Fibroblast of villous mesenchyme (primary cell): ENCODE measurements around the gene RNF13. TPM values are rescaled to one million over a fixed set of nuclear protein-coding genes. Genes with fewer than 3 reads are reported as not detected.

ENCODE experiments used
- DNase-seq: peaks from one replicate; pipeline ENCODE4 v3.0.0-alpha.2; 2010; ENCODE audit warnings: low read depth
- H3K4me3 ChIP-seq: 2 replicates; pipeline ENCODE4 v1.5.1; 2011; ENCODE audit warnings: low read depth, mild to moderate bottlenecking, low read length
- CTCF ChIP-seq: IDR thresholded peaks from 2 replicates; pipeline ENCODE4 v1.5.1; 2012; ENCODE audit warnings: low read depth, mild to moderate bottlenecking, low read length; ENCODE audit not compliant: insufficient read depth
- total RNA-seq: library from RNA; depleted of rRNA; stranded (reverse); fragments of >200 nt; gene quantifications from 2 replicates; pipeline ENCODE4 v1.2.3, GENCODE V29; 2012

RNF13 gene
- 48.3 and 77.3 TPM in 2 replicates for total RNA-seq

- H3K4me3 ChIP-seq = peak within 1 kb of the TSS; percentile 88
- DNase-seq = peak; percentile 97
- no peak for TF ChIP-seq CTCF
Observed at GRCh38 chr3:149812606-149813366, at the start of gene RNF13. Gene RNF13 (plus strand): TSS chr3:149813215. CDS start chr3:149846027, 32,812 bp downstream.

GRCh38 chr3:149763565-149764195 lies 49.3 kb upstream of the RNF13 start:
- DNase-seq = no peak
- no peak for TF ChIP-seq CTCF
- H3K4me3 ChIP-seq = no peak overlapping the region

- no peak for DNase-seq
- TF ChIP-seq CTCF = no peak
- H3K4me3 ChIP-seq = no peak overlapping the region
Observed at GRCh38 chr3:149764302-149764701, 48.7 kb upstream of the RNF13 start.

GRCh38 chr3:149765762-149766334 lies 47.2 kb upstream of the RNF13 start:
- TF ChIP-seq CTCF = peak; percentile 60
- H3K4me3 ChIP-seq = no peak overlapping the region
- peak; percentile 55 for DNase-seq

- TF ChIP-seq CTCF = no peak
Observed at GRCh38 chr3:149767720-149768119, 45.3 kb upstream of the RNF13 start.

GRCh38 chr3:149768704-149769103 lies 44.3 kb upstream of the RNF13 start:
- H3K4me3 ChIP-seq = no peak overlapping the region
- DNase-seq = no peak
- TF ChIP-seq CTCF = no peak

More at GRCh38 chr3:149767720-149768119, 45.3 kb upstream of the RNF13 start:
- DNase-seq = no peak
- no peak overlapping the region for H3K4me3 ChIP-seq
